A549 (cell line): ENCODE data around the gene NUP210. TPM values are rescaled to one million over a fixed set of nuclear protein-coding genes. Genes with fewer than 3 reads are reported as not detected.

Experiments
- ATAC-seq, 2 experiments: fragments of 200-7000 bp in 1 of 2; fragments of >200 bp in 1 of 2; cut with Nextera tagmentation in 1 of 2; cut with Tn5 transposase in 1 of 2; 3 replicates each; pipeline versions ENCODE4 v1.8.0 to v1.9.1; 2018 to 2020; ENCODE audit warnings: mild to moderate bottlenecking in 1 of 2, moderate library complexity in 1 of 2
- CTCF ChIA-PET: fragments of 300-600 bp; sonication (Branson Sonifier 250); formaldehyde crosslinking; extraction: SDS; loops from one replicate; lab custom pipeline; 2021; ENCODE audit warnings: antibody characterized with exemption, inconsistent platforms; lab: Yijun Ruan, JAX
- POLR2A ChIA-PET: fragments of 350-600 bp; formaldehyde crosslinking; extraction: SDS; loops from one replicate; lab custom pipeline; 2021; ENCODE audit warnings: antibody characterized with exemption, inconsistent platforms; lab: Yijun Ruan, JAX
- DNase-seq, 2 experiments: peaks; one replicate each; pipeline versions ENCODE4 v3.0.0 to v3.0.0-alpha.2; 2011 to 2016; ENCODE audit warnings: low read depth in 1 of 2, low spot score in 1 of 2
- FAIRE-seq: peaks from 2 replicates; lab custom pipeline; 2011; peaks lifted over from hg19 to GRCh38; lab: Jason Lieb, UNC
- H3K27ac ChIP-seq, 2 experiments: fragments of >200 bp; sonication (Bioruptor Twin); formaldehyde crosslinking; 3 replicates each; pipeline ENCODE4 v1.5.1; 2016 to 2017
- H3K4me1 ChIP-seq: fragments of >200 bp; sonication (Bioruptor Twin); formaldehyde crosslinking; 3 replicates; pipeline ENCODE4 v1.6.1; 2016
- H3K4me2 ChIP-seq: fragments of >200 bp; sonication (Bioruptor Twin); formaldehyde crosslinking; 3 replicates; pipeline ENCODE4 v1.6.1; 2016
- H3K4me3 ChIP-seq: fragments of >200 bp; sonication (Bioruptor Twin); formaldehyde crosslinking; 3 replicates; pipeline ENCODE4 v1.5.1; 2016
- H3K9me3 ChIP-seq: fragments of >200 bp; sonication (Bioruptor Twin); formaldehyde crosslinking; 3 replicates; pipeline ENCODE4 v1.6.1; 2016
- ATOH8 ChIP-seq: fragments of 250-450 bp; sonication (Bioruptor Pico); IDR thresholded peaks from 2 replicates; pipeline ENCODE4 v1.5.0; 2020; ENCODE audit warnings: low read depth, mild to moderate bottlenecking, moderate library complexity
- CBX8 ChIP-seq: fragments of 200-600 bp; sonication (generic); IDR thresholded peaks from 2 replicates; pipeline ENCODE4 v1.6.1; 2016
- CEBPB ChIP-seq, 2 experiments: fragments of >200 bp in 1 of 2; sonication (Bioruptor Twin) in 1 of 2; formaldehyde crosslinking in 1 of 2; IDR thresholded peaks; 2 replicates each; pipeline ENCODE4 v1.6.1; 2012 to 2016
- EHF ChIP-seq: fragments of 250-450 bp; sonication (Bioruptor Pico); IDR thresholded peaks from 2 replicates; pipeline ENCODE4 v1.5.0; 2020; ENCODE audit warnings: mild to moderate bottlenecking
- ESRRA ChIP-seq: fragments of 150-350 bp; IDR thresholded peaks from 2 replicates; pipeline ENCODE4 v1.6.1; 2014; ENCODE audit warnings: mild to moderate bottlenecking, low read length, borderline replicate concordance
- FOSB ChIP-seq: fragments of 250-450 bp; sonication (Bioruptor Pico); IDR thresholded peaks from 2 replicates; pipeline ENCODE4 v1.5.0; 2020; ENCODE audit warnings: mild to moderate bottlenecking, moderate library complexity
- FOXS1 ChIP-seq: fragments of 250-450 bp; sonication (Bioruptor Pico); IDR thresholded peaks from 2 replicates; pipeline ENCODE4 v1.5.0; 2020; ENCODE audit warnings: mild to moderate bottlenecking, moderate library complexity
- HOXA7 ChIP-seq: fragments of 250-450 bp; sonication (Bioruptor Pico); IDR thresholded peaks from 2 replicates; pipeline ENCODE4 v1.5.0; 2020; ENCODE audit warnings: mild to moderate bottlenecking, moderate library complexity
- HOXB13 ChIP-seq: fragments of 250-450 bp; sonication (Bioruptor Pico); IDR thresholded peaks from 2 replicates; pipeline ENCODE4 v1.5.0; 2020; ENCODE audit warnings: low read depth, mild to moderate bottlenecking, moderate library complexity
- JUN ChIP-seq, 2 experiments: fragments of >200 bp; sonication (Bioruptor Twin); formaldehyde crosslinking; IDR thresholded peaks; 2 replicates in 1 of 2; 3 replicates in 1 of 2; pipeline ENCODE4 v1.6.1; 2016 to 2017
- NFE2L2 ChIP-seq: fragments of 150-350 bp; conservative IDR thresholded peaks from 2 replicates; pipeline ENCODE4 v1.6.1; 2014; ENCODE audit warnings: low read length
- POLR2AphosphoS2 ChIP-seq: conservative IDR thresholded peaks from 2 replicates; pipeline ENCODE4 v1.6.1; 2012; ENCODE audit warnings: low read length, improper control_type of control experiment, inconsistent platforms
- REST ChIP-seq: fragments of 200-600 bp; sonication (generic); IDR thresholded peaks from 2 replicates; pipeline ENCODE4 v1.6.1; 2016; ENCODE audit warnings: antibody characterized with exemption, mild to moderate bottlenecking, moderate library complexity
- SREBF2 ChIP-seq: fragments of 450-650 bp; IDR thresholded peaks from 2 replicates; pipeline ENCODE4 v1.6.1; 2014; ENCODE audit warnings: mild to moderate bottlenecking, moderate library complexity
- TFCP2L1 ChIP-seq: fragments of 250-450 bp; sonication (Bioruptor Pico); IDR thresholded peaks from 2 replicates; pipeline ENCODE4 v1.5.0; 2021; ENCODE audit warnings: mild to moderate bottlenecking
- TP53 ChIP-seq: fragments of 250-450 bp; sonication (Bioruptor Pico); IDR thresholded peaks from 2 replicates; pipeline ENCODE4 v1.5.0; 2021; ENCODE audit warnings: mild to moderate bottlenecking, moderate library complexity
- ZNF302 ChIP-seq: fragments of 250-450 bp; sonication (Bioruptor Pico); IDR thresholded peaks from 2 replicates; pipeline ENCODE4 v1.9.0; 2021; ENCODE audit warnings: inconsistent platforms, mild to moderate bottlenecking, moderate library complexity
- ZSCAN20 ChIP-seq: fragments of 250-450 bp; sonication (Bioruptor Pico); IDR thresholded peaks from 2 replicates; pipeline ENCODE4 v1.8.0; 2022; ENCODE audit warnings: mild to moderate bottlenecking, moderate library complexity
- WGBS: methylation state at CpG from one replicate; pipeline ENCODE4 v1.1.6; 2017; ENCODE audit errors: missing lambda C conversion rate; 5-methylcytosine and 5-hydroxymethylcytosine counted together
- polyA plus RNA-seq, 4 experiments: library from polyadenylated mRNA; depleted of rRNA in 3 of 4; stranded (reverse); fragments of >200 nt; fragmentation: RNase III in 1 of 4; extraction: RNeasy Plus Mini Kit Qiagen cat#74134 plus additional on column Dnase treatment in 1 of 4; gene quantifications; 2 replicates in 3 of 4; 3 replicates in 1 of 4; pipeline ENCODE4 v1.2.3, GENCODE V29; 2011 to 2017
- TF ChIP-seq, protein P1 (sequence below): fragments of >200 bp; sonication (Bioruptor Twin); formaldehyde crosslinking; IDR thresholded peaks from 3 replicates; pipeline ENCODE4 v1.5.1; 2016

The NUP210 gene
- polyA plus RNA-seq, 2 of the 4 experiments (the other 2 are of a cell fraction), result 25.7 to 28.1 TPM

- WGBS, result 88% methylated on average over 4 of the region's 4 CpGs
- DNase-seq (no peak), FAIRE-seq (no peak), ATAC-seq (no peak)
- ChIA-PET CTCF (interaction anchor here (8.7 kb wide), 1 partner anchor 366 kb away, joined by 127 read pairs; no protein-coding TSS in a partner anchor), POLR2A (no interaction called here)
- Histone ChIP-seq H3K4me3 (no peak overlapping the region), H3K27ac (no peak overlapping the region), H3K4me2 (no peak overlapping the region), H3K4me1 (0 out of 3 replicates have a peak, but pooled peaks cover 3% of the 10 kb centered on the region), H3K9me3 (no peaks in the 10 kb centered on the region)
- no peak for TF ChIP-seq TFCP2L1 (CRISPR knock-in tag)
- TF ChIP-seq CBX8, result no peak
- no peak for TF ChIP-seq FOXS1 (CRISPR knock-in tag)
- TF ChIP-seq TP53 (CRISPR knock-in tag), result no peak
- TF ChIP-seq HOXA7 (CRISPR knock-in tag), result no peak
- no peak for TF ChIP-seq JUN (IDR thresholded peaks at IDR 0.05)
- no peak; a peak in 1 of 4 replicates for TF ChIP-seq CEBPB (IDR thresholded peaks at IDR 0.05)
- no peak for TF ChIP-seq HOXB13 (CRISPR knock-in tag)
- no peak for TF ChIP-seq NFE2L2
- no peak for TF ChIP-seq ESRRA
- no peak for TF ChIP-seq ATOH8
These were observed 37.5 kb upstream of the NUP210 start for GRCh38 chr3:13457593-13457992.

- no peak for TF ChIP-seq ATOH8
- TF ChIP-seq ZSCAN20 (CRISPR knock-in tag), result no peak
- no peak for TF ChIP-seq NFE2L2
- TF ChIP-seq HOXB13 (CRISPR knock-in tag), result no peak
- no peak for TF ChIP-seq ZNF302
- TF ChIP-seq FOSB (CRISPR knock-in tag), result no peak
- TF ChIP-seq REST, result no peak
- TF ChIP-seq SREBF2, result no peak
- TF ChIP-seq, protein P1, sequence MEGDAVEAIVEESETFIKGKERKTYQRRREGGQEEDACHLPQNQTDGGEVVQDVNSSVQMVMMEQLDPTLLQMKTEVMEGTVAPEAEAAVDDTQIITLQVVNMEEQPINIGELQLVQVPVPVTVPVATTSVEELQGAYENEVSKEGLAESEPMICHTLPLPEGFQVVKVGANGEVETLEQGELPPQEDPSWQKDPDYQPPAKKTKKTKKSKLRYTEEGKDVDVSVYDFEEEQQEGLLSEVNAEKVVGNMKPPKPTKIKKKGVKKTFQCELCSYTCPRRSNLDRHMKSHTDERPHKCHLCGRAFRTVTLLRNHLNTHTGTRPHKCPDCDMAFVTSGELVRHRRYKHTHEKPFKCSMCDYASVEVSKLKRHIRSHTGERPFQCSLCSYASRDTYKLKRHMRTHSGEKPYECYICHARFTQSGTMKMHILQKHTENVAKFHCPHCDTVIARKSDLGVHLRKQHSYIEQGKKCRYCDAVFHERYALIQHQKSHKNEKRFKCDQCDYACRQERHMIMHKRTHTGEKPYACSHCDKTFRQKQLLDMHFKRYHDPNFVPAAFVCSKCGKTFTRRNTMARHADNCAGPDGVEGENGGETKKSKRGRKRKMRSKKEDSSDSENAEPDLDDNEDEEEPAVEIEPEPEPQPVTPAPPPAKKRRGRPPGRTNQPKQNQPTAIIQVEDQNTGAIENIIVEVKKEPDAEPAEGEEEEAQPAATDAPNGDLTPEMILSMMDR, result no peak
- no peak for TF ChIP-seq POLR2AphosphoS2
- no peak for TF ChIP-seq EHF (CRISPR knock-in tag)
- ChIA-PET POLR2A (interaction anchor here (0.7 kb wide), 1 partner anchor 201 kb away, joined by 9 read pairs; no protein-coding TSS in a partner anchor), CTCF (interaction anchor here (1.0 to 8.7 kb wide), 8 partner anchors 16 to 472 kb away, joined by 3 to 127 read pairs (median 4); no protein-coding TSS in a partner anchor)
- H3K4me1 ChIP-seq, result 0 out of 3 replicates have a peak, but pooled peaks cover 5% of the 10 kb centered on the region
- no peak overlapping the region for H3K27ac ChIP-seq
- no peaks in the 10 kb centered on the region for H3K9me3 ChIP-seq
- 77% methylated on average over 6 of the region's 6 CpGs for WGBS
- FAIRE-seq (no peak), DNase-seq (no peak), ATAC-seq (no peak)
- H3K4me3 ChIP-seq, result no peak overlapping the region
- H3K4me2 ChIP-seq, result no peak overlapping the region
These were observed 35.5 kb upstream of the NUP210 start for GRCh38 chr3:13455644-13456043.
